Mucosa of gallbladder (tissue), 1 donor: ENCODE measurements around the gene ANKHD1. TPM values are rescaled to one million over a fixed set of nuclear protein-coding genes. Genes with fewer than 3 reads are reported as not detected.
A peak's percentile ranks its signal among the peaks of the same experiment; 100 is the strongest.

Experiments used
- DNase-seq: peaks from one replicate; pipeline ENCODE4 v3.0.0-alpha.2; 2020; ENCODE audit warnings: low spot score
- total RNA-seq: library from RNA; stranded (reverse); gene quantifications from one replicate; pipeline ENCODE4 v1.2.1, GENCODE V29; 2021
- donor health status: DM: no; HTN: no; CAD: no.

The ANKHD1 gene, protein sequence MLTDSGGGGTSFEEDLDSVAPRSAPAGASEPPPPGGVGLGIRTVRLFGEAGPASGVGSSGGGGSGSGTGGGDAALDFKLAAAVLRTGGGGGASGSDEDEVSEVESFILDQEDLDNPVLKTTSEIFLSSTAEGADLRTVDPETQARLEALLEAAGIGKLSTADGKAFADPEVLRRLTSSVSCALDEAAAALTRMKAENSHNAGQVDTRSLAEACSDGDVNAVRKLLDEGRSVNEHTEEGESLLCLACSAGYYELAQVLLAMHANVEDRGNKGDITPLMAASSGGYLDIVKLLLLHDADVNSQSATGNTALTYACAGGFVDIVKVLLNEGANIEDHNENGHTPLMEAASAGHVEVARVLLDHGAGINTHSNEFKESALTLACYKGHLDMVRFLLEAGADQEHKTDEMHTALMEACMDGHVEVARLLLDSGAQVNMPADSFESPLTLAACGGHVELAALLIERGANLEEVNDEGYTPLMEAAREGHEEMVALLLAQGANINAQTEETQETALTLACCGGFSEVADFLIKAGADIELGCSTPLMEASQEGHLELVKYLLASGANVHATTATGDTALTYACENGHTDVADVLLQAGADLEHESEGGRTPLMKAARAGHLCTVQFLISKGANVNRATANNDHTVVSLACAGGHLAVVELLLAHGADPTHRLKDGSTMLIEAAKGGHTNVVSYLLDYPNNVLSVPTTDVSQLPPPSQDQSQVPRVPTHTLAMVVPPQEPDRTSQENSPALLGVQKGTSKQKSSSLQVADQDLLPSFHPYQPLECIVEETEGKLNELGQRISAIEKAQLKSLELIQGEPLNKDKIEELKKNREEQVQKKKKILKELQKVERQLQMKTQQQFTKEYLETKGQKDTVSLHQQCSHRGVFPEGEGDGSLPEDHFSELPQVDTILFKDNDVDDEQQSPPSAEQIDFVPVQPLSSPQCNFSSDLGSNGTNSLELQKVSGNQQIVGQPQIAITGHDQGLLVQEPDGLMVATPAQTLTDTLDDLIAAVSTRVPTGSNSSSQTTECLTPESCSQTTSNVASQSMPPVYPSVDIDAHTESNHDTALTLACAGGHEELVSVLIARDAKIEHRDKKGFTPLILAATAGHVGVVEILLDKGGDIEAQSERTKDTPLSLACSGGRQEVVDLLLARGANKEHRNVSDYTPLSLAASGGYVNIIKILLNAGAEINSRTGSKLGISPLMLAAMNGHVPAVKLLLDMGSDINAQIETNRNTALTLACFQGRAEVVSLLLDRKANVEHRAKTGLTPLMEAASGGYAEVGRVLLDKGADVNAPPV (N-terminal part only)
- 116 TPM for total RNA-seq

DNA sequence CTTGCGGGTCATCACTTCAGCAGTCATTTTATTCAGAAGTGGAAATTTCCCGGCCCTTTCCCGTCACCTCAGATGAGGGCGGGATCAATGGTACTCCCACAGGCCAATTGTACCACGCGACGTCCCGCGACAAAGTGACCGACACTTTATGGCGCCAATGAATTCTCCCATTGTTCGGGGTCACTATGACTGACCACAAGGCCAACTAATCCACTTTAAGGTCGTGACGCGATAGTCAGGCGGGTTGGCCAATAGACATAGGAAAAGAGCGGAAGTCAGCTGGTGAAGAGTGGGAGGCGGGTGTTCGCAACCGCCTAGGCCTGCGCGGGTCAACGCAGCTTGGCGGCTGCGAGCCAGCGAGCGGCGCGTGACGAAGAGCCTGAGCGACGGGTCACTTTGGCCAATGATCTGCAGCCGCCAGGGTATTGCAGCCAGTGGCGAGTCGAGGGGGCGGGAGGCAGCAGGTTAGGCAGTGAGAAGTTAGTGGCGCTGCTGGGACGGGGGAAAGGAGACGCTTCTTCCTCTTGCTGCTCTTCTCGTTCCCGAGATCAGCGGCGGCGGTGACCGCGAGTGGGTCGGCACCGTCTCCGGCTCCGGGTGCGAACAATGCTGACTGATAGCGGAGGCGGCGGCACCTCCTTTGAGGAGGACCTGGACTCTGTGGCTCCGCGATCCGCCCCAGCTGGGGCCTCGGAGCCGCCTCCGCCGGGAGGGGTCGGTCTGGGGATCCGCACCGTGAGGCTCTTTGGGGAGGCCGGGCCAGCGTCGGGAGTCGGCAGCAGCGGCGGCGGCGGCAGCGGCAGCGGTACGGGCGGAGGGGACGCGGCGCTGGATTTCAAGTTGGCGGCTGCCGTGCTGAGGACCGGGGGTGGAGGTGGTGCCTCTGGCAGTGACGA, at the start of gene ANKHD1:
Gene ANKHD1, plus strand, starts transcription at position 472 of the 896 bp plus-strand sequence. Its CDS starts 135 bp downstream, at position 607.
- DNase-seq, result peak; percentile 100

DNA sequence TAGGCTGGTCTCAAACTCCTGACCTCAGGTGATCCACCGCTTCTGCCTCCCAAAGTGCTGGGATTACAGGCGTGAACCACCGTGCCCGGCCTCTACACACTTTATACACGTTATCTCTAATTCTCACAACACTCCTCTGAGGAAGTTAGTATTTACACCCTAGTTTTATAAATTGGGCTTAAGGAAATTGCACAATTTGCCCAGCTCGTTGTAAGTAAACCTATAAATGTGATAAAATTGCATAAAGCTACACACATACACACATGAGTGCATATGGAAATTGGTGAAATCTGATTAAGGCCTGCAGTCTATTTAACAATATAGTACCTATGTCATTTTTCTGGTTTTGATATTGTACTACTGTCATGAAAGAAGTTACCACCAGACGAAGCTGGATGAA, 46.1 kb upstream of the ANKHD1 start:
- no peak for DNase-seq

DNA sequence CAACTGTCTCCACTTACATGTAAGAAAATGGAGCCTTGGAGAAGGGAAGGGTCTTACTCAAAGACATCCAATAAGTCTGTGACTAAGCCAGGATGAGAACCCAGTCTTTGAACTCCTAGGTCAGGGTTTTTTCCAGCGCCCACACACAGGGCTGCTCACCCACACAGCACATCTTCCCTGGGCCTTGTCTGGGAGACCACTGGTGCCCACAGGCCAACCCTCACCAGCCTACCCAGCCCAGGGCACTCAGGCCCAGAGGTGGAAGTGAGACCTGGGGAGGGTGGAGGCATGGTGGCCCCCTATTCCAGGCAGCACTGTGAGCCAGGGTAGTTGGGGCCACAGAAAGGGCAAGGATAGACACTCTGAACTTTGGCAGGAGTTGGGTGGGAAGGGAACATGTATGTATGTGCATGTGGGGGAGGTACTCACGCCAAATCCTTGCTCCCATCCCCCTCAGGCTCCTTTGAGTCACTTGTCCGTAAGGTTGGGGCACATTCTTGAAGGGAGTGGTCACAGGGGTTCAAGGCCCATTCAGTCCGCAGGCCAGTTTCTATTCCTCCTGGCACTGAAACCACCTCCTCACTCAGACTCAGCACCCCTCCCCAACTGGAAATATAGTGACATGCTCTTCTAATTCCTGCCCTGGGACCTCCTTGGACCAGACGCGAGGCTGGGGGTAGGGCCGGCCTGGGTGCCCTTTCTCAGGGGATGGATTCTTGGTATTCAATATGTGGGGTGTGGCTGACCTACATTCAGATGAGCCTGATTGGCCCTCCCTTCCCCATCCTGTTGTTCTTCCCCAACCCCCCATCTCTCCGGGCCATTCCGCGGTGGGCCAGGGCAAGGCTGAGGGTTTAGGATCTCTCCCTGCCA, 44.5 kb upstream of the ANKHD1 start:
- DNase-seq, result no peak

DNA sequence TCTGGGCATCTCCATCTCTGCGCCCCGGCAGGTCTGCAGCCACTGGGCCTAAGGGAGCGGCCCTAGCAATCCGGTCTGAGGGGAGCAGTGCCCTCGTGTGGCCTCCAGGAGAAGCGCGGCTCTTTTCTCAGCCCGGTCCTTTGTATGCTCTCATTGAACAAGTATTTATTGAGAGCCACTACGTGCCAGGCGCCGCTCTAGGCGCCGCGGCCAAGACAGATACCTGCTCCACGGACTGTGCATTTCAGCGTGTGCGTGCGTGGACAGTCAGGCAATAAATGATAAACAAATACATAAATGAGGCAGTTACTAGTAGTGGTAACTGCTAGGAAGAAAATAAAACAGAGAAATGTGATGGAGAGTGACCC, 43.9 kb upstream of the ANKHD1 start:
- peak; percentile 92 for DNase-seq

DNA sequence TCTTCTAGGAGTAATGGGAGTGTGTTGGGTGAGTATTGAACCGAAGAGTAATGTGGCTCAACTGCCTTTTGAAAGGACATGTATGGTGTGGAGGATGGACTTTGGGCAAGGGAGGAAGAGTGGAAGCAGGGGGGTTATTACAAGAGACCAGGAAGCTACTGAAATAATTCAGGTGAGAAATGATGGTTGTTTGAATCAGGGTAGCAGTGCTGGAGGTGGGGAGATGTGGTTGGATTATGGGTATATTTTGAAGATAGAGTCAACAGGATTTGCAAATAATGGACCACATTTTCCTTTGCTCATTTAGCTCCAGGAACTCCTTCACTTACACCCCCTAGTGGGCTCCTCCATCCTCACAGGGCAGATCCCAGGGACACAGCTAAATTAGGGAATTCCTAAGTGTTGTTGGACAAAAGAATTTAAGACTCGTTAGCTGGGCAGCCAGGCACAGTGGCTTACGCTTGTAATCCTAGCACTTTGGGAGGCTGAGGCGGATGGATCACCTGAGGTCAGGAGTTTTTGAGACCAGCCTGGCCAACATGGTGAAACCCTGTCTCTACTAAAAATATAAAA, 42.8 kb upstream of the ANKHD1 start:
- no peak for DNase-seq

DNA sequence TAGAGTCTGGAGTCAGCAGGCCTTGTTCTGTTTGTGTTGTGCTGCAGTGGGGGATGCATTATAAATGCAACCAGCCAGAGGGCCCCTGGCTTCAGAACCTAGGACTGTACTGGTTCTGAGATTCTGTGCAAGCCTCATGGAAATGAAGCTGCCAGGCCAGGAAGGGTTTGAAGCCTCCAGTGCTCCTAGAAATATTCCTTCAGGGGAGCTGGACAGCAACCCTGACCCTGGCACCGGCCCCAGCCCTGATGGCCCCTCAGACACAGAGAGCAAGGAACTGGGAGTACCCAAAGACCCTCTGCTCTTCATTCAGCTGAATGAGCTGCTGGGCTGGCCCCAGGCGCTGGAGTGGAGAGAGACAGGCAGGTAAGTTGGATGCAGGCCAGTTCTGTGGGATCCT, 41.5 kb upstream of the ANKHD1 start, which contains the start of gene SLC4A9:
Gene SLC4A9, plus strand, starts transcription at position 94 of the 400 bp plus-strand sequence. Its CDS starts 43 bp downstream, at position 137.
- no peak for DNase-seq

DNA sequence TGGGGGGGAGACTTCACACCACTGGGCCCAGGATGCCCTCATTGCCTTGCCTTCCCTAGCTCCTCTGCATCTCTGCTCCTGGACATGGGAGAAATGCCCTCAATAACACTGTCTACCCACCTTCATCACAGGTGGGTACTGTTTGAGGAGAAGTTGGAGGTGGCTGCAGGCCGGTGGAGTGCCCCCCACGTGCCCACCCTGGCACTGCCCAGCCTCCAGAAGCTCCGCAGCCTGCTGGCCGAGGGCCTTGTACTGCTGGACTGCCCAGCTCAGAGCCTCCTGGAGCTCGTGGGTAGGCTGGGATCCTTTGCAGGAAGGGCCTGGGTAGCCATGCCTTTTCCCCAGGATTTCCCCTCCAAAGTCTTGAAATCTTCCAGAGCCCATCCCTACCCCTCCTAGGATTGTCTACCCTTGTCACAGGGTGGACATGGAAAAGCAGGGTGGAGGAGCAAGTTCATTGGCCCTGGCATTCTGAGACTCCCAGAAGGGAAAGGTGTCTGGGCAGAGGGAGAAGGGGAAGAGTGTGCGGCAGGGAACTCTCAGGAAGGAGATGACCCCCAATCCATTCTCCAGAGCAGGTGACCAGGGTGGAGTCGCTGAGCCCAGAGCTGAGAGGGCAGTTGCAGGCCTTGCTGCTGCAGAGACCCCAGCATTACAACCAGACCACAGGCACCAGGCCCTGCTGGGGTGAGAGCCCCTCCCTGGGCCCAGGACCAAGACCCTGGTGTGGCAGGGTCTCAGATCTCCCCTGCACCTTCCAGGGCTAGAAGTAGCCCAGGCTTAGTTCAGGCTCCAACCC, 40.8 kb upstream of the ANKHD1 start:
- no peak for DNase-seq

DNA sequence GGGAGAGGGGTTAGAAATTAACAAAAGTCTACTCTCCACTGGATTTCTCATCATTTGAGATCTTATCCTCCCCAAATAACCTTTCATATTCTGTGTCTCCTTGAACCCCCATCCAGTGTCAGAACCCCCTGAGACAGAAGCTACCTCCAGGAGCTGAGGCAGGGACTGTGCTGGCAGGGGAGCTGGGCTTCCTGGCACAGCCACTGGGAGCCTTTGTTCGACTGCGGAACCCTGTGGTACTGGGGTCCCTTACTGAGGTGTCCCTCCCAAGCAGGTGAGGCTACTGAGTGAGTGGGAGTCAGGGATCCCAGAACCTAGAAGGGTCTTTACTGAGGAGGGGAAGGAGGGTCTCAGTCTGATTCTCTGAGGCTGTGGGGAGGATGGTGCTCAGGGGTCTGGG, 39.7 kb upstream of the ANKHD1 start:
- DNase-seq, result no peak

DNA sequence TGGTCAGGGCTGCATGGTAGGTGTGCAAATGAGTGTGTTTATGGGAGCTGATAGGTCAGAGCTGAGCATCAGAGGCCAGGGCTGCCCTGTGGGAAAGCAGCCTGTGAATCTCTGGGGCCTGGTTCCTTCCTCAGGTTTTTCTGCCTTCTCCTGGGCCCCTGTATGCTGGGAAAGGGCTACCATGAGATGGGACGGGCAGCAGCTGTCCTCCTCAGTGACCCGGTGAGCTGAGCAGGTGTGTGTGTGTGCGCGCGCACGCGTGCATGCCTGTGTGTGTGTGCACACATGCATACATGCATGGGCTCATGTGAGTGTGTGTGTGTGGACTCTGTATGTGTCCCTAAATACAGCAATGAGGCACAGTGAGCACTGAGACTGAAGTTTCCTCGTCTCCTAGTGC, 39.3 kb upstream of the ANKHD1 start:
- no peak for DNase-seq

DNA sequence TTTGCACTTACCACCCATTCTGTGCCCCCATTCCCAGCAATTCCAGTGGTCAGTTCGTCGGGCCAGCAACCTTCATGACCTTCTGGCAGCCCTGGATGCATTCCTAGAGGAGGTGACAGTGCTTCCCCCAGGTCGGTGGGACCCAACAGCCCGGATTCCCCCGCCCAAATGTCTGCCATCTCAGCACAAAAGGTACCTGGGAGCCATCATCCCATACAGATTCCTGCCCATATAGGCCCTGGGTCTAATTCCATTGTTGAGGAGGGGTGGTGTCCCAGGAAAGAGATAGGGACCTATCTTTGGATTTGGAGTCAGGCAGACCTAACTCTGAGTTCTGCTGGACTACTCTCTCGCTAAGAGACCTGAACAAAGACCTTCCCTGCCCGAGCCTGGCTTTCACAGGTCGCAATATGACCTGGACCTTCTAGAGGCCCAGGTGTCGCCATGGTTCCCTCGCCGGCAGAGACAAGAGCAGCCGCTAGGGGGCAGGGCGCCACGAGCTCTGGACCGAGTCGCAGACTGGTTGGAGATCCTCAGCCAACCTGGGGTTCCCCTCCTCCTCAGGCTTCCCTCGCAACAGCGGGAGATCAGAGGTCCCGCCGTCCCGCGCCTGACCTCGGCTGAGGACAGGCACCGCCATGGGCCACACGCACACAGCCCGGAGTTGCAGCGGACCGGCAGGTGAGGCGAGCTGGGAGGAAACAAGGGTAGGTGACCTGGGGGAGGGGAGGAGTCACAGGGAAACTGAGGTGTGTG, 38.6 kb upstream of the ANKHD1 start:
- DNase-seq, result peak; percentile 82

DNA sequence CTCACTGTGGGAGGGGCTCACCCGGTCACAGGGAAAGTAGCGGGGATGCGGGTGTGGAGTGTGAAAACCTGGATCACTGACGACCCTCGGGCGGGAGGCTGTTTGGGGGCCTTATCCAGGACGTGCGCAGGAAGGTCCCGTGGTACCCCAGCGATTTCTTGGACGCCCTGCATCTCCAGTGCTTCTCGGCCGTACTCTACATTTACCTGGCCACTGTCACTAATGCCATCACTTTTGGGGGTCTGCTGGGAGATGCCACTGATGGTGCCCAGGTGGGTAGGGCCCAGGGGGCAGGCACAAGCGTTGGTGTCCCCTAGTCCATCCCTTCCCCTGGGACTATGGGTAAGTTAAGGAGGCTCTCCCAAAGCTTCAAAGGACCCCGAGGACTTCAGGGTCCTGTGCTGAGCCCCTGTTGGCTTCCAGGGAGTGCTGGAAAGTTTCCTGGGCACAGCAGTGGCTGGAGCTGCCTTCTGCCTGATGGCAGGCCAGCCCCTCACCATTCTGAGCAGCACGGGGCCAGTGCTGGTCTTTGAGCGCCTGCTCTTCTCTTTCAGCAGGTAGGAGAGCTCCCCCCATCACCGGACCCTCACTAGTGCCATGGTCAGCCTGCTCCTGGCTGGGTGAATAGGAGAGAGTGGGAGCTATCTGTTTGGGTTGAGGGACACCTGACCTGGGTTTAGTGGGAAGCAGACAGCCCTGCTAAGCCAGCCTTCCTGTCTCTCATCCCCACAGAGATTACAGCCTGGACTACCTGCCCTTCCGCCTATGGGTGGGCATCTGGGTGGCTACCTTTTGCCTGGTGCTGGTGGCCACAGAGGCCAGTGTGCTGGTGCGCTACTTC, 37.8 kb upstream of the ANKHD1 start:
- DNase-seq, result no peak

DNA sequence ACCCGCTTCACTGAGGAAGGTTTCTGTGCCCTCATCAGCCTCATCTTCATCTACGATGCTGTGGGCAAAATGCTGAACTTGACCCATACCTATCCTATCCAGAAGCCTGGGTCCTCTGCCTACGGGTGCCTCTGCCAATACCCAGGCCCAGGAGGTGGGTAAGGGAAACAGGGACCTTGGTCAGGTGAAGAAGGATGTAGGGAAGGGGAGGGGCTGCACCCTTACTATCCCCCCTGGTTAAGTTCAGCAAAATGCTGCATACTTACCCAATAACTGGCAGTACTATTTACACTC, 37.2 kb upstream of the ANKHD1 start:
- no peak for DNase-seq

DNA sequence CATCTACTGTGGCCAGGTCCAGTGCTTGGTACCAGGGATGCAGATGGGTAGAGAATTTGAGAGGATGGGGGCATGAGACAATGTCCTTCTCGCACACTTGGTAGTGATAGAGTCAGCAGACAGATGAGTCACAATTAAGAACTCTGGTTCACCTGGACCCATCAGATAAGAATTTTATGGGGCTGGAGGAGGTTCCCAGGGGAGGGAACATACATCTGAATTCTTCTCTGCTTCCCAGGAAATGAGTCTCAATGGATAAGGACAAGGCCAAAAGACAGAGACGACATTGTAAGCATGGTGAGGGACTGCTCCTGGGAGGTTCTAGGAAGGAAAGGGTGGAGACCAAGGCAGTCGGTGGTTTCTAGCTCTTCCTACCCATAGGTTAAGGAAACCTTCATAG, 36.4 kb upstream of the ANKHD1 start:
- no peak for DNase-seq

DNA sequence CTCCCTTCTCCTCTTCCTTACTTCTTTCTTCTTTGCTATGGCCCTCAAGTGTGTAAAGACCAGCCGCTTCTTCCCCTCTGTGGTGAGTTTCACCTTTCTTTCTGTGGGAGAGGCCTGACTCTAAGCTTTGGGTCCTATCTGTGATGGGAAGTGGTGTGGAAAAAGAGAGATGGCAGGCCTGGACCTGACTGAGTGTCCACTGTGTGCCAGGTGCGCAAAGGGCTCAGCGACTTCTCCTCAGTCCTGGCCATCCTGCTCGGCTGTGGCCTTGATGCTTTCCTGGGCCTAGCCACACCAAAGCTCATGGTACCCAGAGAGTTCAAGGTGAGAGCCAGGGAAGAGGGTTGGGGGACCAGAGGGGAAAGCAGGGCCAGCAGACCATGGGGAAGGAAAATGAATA, 35.7 kb upstream of the ANKHD1 start:
- no peak for DNase-seq

DNA sequence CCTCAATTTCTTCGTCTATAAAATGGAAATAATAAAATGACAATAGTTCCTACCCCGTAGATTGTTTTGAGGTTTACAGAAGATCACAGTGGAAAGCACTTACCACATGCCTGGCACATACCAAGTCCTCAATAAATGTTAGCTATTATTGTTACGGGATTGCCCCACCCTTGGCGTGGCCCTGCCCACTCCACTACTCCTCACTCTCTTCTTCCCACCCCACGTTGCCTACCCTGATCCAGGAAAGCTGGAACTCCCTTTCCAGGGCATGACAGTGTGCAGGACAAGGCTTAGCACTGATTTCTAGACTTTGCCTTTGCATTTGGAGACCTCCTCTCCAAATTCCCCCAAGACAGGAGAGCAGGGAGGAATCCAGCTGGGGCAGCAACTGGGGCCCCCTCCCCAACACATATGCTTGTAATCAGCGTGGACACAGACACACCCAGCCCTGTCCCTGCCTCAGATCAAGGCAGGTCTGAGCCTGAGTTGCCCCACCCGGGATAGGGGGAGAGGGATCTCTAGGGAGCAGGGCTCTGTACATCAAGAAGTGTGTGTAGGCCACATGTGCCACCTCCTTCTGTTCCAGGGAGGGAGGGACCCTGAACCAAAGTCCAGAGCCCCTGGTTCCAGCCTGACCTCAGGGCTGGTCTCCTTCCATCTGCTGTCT, 34.9 kb upstream of the ANKHD1 start:
- no peak for DNase-seq

DNA sequence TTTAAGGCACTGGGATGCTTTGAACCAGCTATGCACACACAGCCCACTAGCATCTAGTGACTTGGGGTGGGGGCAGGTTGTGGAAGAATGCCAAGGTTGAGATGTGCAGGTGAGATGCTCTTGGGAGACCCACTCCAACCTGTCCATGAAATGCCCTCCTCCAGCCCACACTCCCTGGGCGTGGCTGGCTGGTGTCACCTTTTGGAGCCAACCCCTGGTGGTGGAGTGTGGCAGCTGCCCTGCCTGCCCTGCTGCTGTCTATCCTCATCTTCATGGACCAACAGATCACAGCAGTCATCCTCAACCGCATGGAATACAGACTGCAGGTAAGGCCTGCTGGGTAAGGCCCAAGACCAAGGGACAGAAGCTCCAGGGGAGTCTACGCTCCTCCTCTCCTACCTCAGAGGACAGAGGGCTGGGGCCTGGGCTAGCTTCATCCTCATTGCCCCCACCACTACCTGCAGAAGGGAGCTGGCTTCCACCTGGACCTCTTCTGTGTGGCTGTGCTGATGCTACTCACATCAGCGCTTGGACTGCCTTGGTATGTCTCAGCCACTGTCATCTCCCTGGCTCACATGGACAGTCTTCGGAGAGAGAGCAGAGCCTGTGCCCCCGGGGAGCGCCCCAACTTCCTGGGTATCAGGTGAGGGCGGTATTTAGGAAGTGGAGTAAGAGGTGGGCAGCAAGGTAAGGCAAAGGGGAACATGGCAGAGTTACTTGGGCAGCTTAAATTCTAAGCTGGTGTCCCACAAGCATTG, 34.2 kb upstream of the ANKHD1 start:
- no peak for DNase-seq
